CD4-positive, alpha-beta memory T cell (primary cell): ENCODE measurements around the gene UGT1A4. TPM values are rescaled to one million over a fixed set of nuclear protein-coding genes. Genes with fewer than 3 reads are reported as not detected.

Source experiments
- CTCF ChIA-PET: fragments of 350-600 bp; sonication (Branson Sonifier 250); formaldehyde crosslinking; loops from one replicate; lab custom pipeline; 2021; ENCODE audit warnings: inconsistent platforms; ENCODE audit not compliant: partially characterized antibody; lab: Charles Lee
- POLR2A ChIA-PET: fragments of 350-600 bp; sonication (Branson Sonifier 250); formaldehyde crosslinking; loops from one replicate; lab custom pipeline; 2021; ENCODE audit not compliant: partially characterized antibody; lab: Charles Lee
- DNase-seq, 5 donors: peaks; one replicate each; pipeline versions ENCODE4 v3.0.0 to v3.0.0-alpha.2; 2020 to 2022; ENCODE audit warnings: mixed read lengths in 1 of 5
- H3K27ac ChIP-seq: one replicate; pipeline ENCODE4 v1.7.0; 2013; ENCODE audit warnings: low read depth, low read length
- H3K27me3 ChIP-seq: 2 replicates; pipeline ENCODE4 v1.7.0; 2013; ENCODE audit warnings: mild to moderate bottlenecking, low read length, moderate library complexity; ENCODE audit not compliant: insufficient read depth
- H3K36me3 ChIP-seq: 2 replicates; pipeline ENCODE4 v1.7.0; 2013; ENCODE audit warnings: mild to moderate bottlenecking, low read length, moderate library complexity; ENCODE audit not compliant: insufficient read depth
- H3K4me1 ChIP-seq: 2 replicates; pipeline ENCODE4 v1.7.0; 2013; ENCODE audit warnings: mild to moderate bottlenecking, low read length, moderate library complexity; ENCODE audit not compliant: insufficient read depth
- H3K4me3 ChIP-seq, 2 donors: one replicate each; pipeline ENCODE4 v1.7.0; 2013; ENCODE audit warnings: low read length in 2 of 2, mild to moderate bottlenecking in 1 of 2
- H3K9me3 ChIP-seq, 2 donors: one replicate each; pipeline ENCODE4 v1.7.0; 2013; ENCODE audit warnings: low read length in 2 of 2, control low read depth in 1 of 2; ENCODE audit not compliant: control insufficient read depth in 1 of 2
- H3K27ac Mint-ChIP-seq, 7 donors: one replicate each; pipeline ENCODE4 v1.8.0; 2020 to 2021; ENCODE audit warnings: mixed read lengths in 7 of 7, mild to moderate bottlenecking in 6 of 7, inconsistent platforms in 3 of 7, moderate library complexity in 3 of 7
- H3K27me3 Mint-ChIP-seq, 2 donors: one replicate each; pipeline ENCODE4 v1.8.0; 2020 to 2021; ENCODE audit warnings: mixed read lengths in 2 of 2
- H3K36me3 Mint-ChIP-seq, 2 donors: one replicate each; pipeline ENCODE4 v1.8.0; 2020 to 2021; ENCODE audit warnings: mixed read lengths in 2 of 2, inconsistent platforms in 1 of 2, mild to moderate bottlenecking in 1 of 2
- H3K4me1 Mint-ChIP-seq, 4 donors: one replicate each; pipeline ENCODE4 v1.8.0; 2020 to 2021; ENCODE audit warnings: mixed read lengths in 4 of 4, mild to moderate bottlenecking in 1 of 4
- H3K4me3 Mint-ChIP-seq, 8 donors: one replicate each; pipeline ENCODE4 v1.8.0; 2020 to 2021; ENCODE audit warnings: mixed read lengths in 8 of 8, mild to moderate bottlenecking in 7 of 8, moderate library complexity in 6 of 8, inconsistent platforms in 3 of 8
- H3K9me3 Mint-ChIP-seq, 8 donors: one replicate each; pipeline ENCODE4 v1.8.0; 2020 to 2021; ENCODE audit warnings: mixed read lengths in 8 of 8, mild to moderate bottlenecking in 5 of 8, inconsistent platforms in 3 of 8, moderate library complexity in 1 of 8
- intact Hi-C: fragments of 100-400 bp; cut with micrococcal nuclease; formaldehyde crosslinking; loops from one replicate; pipeline ENCODE4 v1.15.1; 2023
- polyA plus RNA-seq, 2 donors: library from polyadenylated mRNA; unstranded; fragments of 300-500 nt; fragmentation: Illumina TruSeq; gene quantifications; one replicate each; pipeline ENCODE4 v1.2.3, GENCODE V29; 2021
- total RNA-seq, 2 experiments: library from RNA; stranded (reverse); gene quantifications; one replicate each; pipeline ENCODE4 v1.2.3, GENCODE V29; 2021

The UGT1A4 gene
- not detected for total RNA-seq
- polyA plus RNA-seq, result not detected

DNA sequence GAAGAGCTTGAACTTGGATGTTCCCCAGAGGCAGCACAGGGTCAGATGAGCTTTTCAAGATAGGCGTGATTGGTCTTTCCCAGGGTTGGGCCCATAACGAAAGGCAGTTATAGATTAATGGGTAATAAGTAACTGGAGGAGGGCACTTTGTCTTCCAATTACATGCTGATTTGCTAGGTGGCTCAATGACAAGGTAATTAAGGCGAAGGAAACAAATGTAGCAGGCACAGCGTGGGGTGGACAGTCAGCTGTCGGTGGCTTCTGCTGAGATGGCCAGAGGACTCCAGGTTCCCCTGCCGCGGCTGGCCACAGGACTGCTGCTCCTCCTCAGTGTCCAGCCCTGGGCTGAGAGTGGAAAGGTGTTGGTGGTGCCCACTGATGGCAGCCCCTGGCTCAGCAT lies at the start of gene UGT1A4:
Gene UGT1A4, plus strand, starts transcription at position 185 of the 400 bp plus-strand sequence. Its CDS starts 85 bp downstream, at position 270.
- H3K27ac ChIP-seq, result no peak within 1 kb of the TSS
- H3K27me3 ChIP-seq, result no peaks in the 10 kb centered on the region
- H3K9me3 Mint-ChIP-seq, result peaks cover 0 to under 1% (median 0%) of the 10 kb centered on the region in 8 donors
- H3K36me3 Mint-ChIP-seq, result no peaks in the 10 kb centered on the region
- H3K4me3 Mint-ChIP-seq, result no peak within 1 kb of the TSS
- no peak for DNase-seq
- intact Hi-C loops, result no loop called here
- no peaks in the 10 kb centered on the region for H3K36me3 ChIP-seq
- H3K4me3 ChIP-seq, result no peak within 1 kb of the TSS
- H3K27me3 Mint-ChIP-seq, result peaks cover 18 to 28% of the 10 kb centered on the region in 2 donors
- no peak within 1 kb of the TSS for H3K27ac Mint-ChIP-seq
- no peaks in the 10 kb centered on the region for H3K4me1 Mint-ChIP-seq
- no peaks in the 10 kb centered on the region for H3K4me1 ChIP-seq
- CTCF ChIA-PET, result no interaction called here
- no peaks in the 10 kb centered on the region for H3K9me3 ChIP-seq
- POLR2A ChIA-PET, result no interaction called here

DNA sequence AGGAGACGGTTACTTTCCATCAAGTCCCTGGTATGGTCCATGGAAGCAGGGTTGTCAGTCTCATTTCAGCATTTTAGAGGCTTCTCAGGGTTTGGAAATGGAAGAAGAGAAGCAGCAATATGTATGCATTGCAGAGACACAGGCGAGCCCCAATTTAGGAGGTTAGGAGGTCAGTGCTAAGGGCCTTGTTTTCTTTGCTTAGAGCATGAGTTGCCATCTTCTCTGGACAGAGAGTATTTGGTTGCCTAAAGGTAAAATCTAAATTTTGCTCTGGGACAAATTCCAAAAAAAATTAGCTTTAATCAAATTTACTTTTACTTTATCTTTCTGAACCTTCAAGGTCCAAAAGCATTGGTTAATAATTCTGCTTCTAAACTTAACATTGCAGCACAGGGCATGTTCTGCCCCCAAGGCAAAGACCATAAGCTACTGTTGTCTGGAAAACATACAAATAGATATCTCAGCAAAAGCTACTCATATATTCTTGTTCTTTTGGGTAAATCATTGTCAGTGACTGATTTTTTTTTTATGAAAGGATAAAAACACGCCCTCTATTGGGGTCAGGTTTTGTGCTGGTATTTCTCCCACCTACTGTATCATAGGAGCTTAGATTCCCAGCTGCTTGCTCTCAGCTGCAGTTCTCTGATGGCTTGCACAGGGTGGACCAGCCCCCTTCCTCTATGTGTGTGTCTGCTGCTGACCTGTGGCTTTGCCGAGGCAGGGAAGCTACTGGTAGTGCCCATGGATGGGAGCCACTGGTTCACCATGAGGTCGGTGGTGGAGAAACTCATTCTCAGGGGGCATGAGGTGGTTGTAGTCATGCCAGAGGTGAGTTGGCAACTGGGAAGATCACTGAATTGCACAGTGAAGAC lies 47.0 kb upstream of the UGT1A4 start, which contains the start of gene UGT1A9:
Gene UGT1A9, plus strand, starts transcription at position 609 of the 872 bp plus-strand sequence. Its CDS starts 37 bp downstream, at position 646.
- H3K36me3 ChIP-seq, result no peaks in the 10 kb centered on the region
- peaks cover 6% of the 10 kb centered on the region for H3K27me3 ChIP-seq
- H3K4me1 ChIP-seq, result no peaks in the 10 kb centered on the region
- no peak within 1 kb of the TSS for H3K27ac ChIP-seq
- no peaks in the 10 kb centered on the region for H3K9me3 ChIP-seq
- H3K4me3 Mint-ChIP-seq, result no peak within 1 kb of the TSS
- H3K36me3 Mint-ChIP-seq, result no peaks in the 10 kb centered on the region
- peaks cover 0 to 10% (median 3%) of the 10 kb centered on the region in 8 donors for H3K9me3 Mint-ChIP-seq
- no peak within 1 kb of the TSS for H3K4me3 ChIP-seq
- ChIA-PET POLR2A (no interaction called here), CTCF (no interaction called here)
- H3K27ac Mint-ChIP-seq, result no peak within 1 kb of the TSS
- DNase-seq, result no peak
- H3K27me3 Mint-ChIP-seq, result peaks cover 12 to 23% of the 10 kb centered on the region in 2 donors
- H3K4me1 Mint-ChIP-seq, result no peaks in the 10 kb centered on the region
- intact Hi-C loops, result no loop called here

DNA sequence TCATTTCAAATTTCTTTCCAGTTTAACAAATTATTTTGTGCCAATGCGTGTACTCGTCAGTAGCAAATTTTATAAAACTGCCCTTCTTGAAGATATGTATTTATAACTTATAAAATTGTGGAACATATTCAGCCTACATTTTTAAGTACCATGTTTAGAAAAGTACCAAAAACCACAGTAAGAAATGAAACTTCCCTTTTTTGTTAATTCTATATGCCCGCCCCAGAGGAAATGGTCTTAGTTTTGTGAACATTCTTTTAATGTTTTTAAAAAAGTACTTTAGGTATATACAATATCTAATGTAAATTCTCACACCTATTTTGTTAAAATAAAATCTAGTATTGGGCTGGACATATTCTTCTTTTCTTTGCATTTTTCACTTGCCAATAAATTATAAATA lies 45.6 kb upstream of the UGT1A4 start:
- no peak overlapping the region for H3K27ac Mint-ChIP-seq
- ChIA-PET POLR2A (no interaction called here), CTCF (no interaction called here)
- no peaks in the 10 kb centered on the region for H3K4me1 ChIP-seq
- H3K36me3 Mint-ChIP-seq, result no peaks in the 10 kb centered on the region
- H3K36me3 ChIP-seq, result no peaks in the 10 kb centered on the region
- intact Hi-C loops, result no loop called here
- no peaks in the 10 kb centered on the region for H3K4me1 Mint-ChIP-seq
- peaks cover 6% of the 10 kb centered on the region for H3K27me3 ChIP-seq
- peaks cover 0 to 10% (median 2%) of the 10 kb centered on the region in 8 donors for H3K9me3 Mint-ChIP-seq
- H3K27me3 Mint-ChIP-seq, result peaks cover 16 to 28% of the 10 kb centered on the region in 2 donors
- no peak for DNase-seq
- no peak overlapping the region for H3K4me3 Mint-ChIP-seq
- no peak overlapping the region for H3K27ac ChIP-seq
- H3K9me3 ChIP-seq, result no peaks in the 10 kb centered on the region
- H3K4me3 ChIP-seq, result no peak overlapping the region

DNA sequence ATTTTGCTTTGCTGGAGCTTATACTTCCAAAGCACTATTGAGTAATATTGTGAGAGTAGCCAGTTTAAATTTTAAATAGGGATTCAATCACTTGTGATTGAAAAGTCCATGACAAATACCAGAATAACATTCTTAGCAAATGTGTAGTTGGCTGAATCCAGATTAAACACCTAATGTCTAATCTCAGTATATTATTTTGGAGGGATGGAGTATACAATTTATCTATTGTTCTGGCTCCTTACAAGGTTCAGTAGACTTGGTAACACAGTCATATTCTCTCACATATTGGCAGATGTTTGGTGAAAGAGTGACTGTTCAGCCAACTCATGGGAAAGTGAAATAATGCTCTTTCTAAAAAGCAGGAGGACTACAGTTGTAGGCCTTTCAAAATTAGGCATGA lies 44.6 kb upstream of the UGT1A4 start:
- peaks cover 13 to 25% of the 10 kb centered on the region in 2 donors for H3K27me3 Mint-ChIP-seq
- DNase-seq, result no peak
- H3K27ac Mint-ChIP-seq, result no peak overlapping the region
- Histone ChIP-seq H3K27me3 (peaks cover 6% of the 10 kb centered on the region), H3K4me3 (no peak overlapping the region), H3K36me3 (no peaks in the 10 kb centered on the region), H3K4me1 (no peaks in the 10 kb centered on the region), H3K9me3 (no peaks in the 10 kb centered on the region), H3K27ac (no peak overlapping the region)
- H3K4me1 Mint-ChIP-seq, result no peaks in the 10 kb centered on the region
- no peak overlapping the region for H3K4me3 Mint-ChIP-seq
- ChIA-PET CTCF (no interaction called here), POLR2A (no interaction called here)
- intact Hi-C loops, result no loop called here
- peaks cover 0 to under 1% (median 0%) of the 10 kb centered on the region in 8 donors for H3K9me3 Mint-ChIP-seq
- H3K36me3 Mint-ChIP-seq, result no peaks in the 10 kb centered on the region

DNA sequence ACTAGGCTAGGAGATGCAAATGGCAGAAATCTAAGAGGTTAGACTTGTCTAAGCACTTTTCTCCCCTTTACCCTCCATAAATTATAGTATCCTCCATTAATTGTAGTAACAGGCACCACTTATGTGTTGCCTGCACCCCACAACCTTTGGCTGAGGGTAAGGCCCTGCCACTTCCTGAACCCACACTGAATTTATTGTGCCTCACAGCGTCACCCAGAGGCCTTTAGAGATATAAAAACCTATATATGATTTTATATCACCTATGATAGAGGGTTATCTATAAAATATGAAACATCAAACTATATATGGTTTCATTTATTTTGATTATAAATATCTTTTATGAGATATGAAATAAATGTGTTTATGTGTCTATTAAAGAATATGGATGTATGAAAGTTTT lies 44.2 kb upstream of the UGT1A4 start:
- intact Hi-C loops, result no loop called here
- H3K4me1 Mint-ChIP-seq, result no peaks in the 10 kb centered on the region
- Histone ChIP-seq H3K4me3 (no peak overlapping the region), H3K9me3 (no peaks in the 10 kb centered on the region), H3K36me3 (no peaks in the 10 kb centered on the region), H3K4me1 (no peaks in the 10 kb centered on the region), H3K27ac (no peak overlapping the region), H3K27me3 (peaks cover 6% of the 10 kb centered on the region)
- no peak overlapping the region for H3K27ac Mint-ChIP-seq
- no peaks in the 10 kb centered on the region for H3K36me3 Mint-ChIP-seq
- H3K4me3 Mint-ChIP-seq, result no peak overlapping the region
- no peak for DNase-seq
- CTCF ChIA-PET, result no interaction called here
- peaks cover 14 to 27% of the 10 kb centered on the region in 2 donors for H3K27me3 Mint-ChIP-seq
- no peaks in the 10 kb centered on the region for H3K9me3 Mint-ChIP-seq
- POLR2A ChIA-PET, result no interaction called here

DNA sequence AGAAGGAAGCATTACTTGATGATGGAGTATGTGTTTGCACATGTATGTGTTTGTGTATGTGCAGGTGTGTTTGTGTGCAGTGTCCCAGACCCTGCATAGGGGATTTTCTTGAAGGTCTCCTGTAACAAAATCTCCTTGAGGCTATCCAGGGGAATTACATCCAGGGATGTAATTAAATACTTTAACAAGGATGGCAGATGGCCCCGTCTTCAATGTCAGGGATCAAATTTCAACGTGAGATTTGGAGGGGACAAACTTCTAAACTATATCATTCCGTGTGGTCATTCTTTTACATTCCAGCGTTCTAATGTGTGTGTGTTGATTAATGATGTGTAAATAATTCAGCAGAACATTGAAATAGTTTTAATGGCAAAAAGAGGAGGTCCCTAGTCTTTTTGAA lies 43.5 kb upstream of the UGT1A4 start:
- intact Hi-C loops, result no loop called here
- Mint-ChIP-seq H3K27ac (no peak overlapping the region), H3K4me1 (no peaks in the 10 kb centered on the region), H3K27me3 (peaks cover 20 to 28% of the 10 kb centered on the region in 2 donors), H3K9me3 (no peaks in the 10 kb centered on the region), H3K36me3 (no peaks in the 10 kb centered on the region), H3K4me3 (no peak overlapping the region)
- H3K27ac ChIP-seq, result no peak overlapping the region
- no peaks in the 10 kb centered on the region for H3K4me1 ChIP-seq
- peaks cover 6% of the 10 kb centered on the region for H3K27me3 ChIP-seq
- DNase-seq, result no peak
- no peak overlapping the region for H3K4me3 ChIP-seq
- ChIA-PET POLR2A (no interaction called here), CTCF (no interaction called here)
- no peaks in the 10 kb centered on the region for H3K36me3 ChIP-seq
- H3K9me3 ChIP-seq, result no peaks in the 10 kb centered on the region

DNA sequence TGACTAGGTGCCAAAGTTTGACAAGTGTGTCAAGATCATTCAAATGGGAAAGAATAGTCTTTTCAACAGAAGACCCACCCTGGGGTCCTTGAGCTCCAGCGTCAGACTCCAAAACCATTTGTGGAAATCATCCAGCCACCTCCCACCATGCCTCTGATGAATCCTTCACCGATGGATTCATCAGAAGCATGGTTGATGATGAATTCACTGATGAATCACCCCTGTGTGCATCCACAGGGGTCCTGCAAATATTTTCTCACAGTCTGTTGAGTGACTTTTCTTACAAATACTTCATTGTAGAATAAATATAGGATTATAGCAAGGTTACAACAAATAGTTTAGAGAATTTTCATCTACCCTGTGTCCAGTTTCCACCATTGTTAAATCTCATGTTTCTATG lies 42.5 kb upstream of the UGT1A4 start:
- no peaks in the 10 kb centered on the region for H3K4me1 Mint-ChIP-seq
- ChIA-PET POLR2A (no interaction called here), CTCF (no interaction called here)
- no peaks in the 10 kb centered on the region for H3K9me3 ChIP-seq
- H3K36me3 Mint-ChIP-seq, result no peaks in the 10 kb centered on the region
- intact Hi-C loops, result no loop called here
- no peak overlapping the region for H3K4me3 Mint-ChIP-seq
- no peak overlapping the region for H3K27ac Mint-ChIP-seq
- no peaks in the 10 kb centered on the region for H3K27me3 ChIP-seq
- no peaks in the 10 kb centered on the region for H3K9me3 Mint-ChIP-seq
- no peak overlapping the region for H3K27ac ChIP-seq
- no peaks in the 10 kb centered on the region for H3K4me1 ChIP-seq
- H3K36me3 ChIP-seq, result no peaks in the 10 kb centered on the region
- DNase-seq, result no peak
- no peak overlapping the region for H3K4me3 ChIP-seq
- peaks cover 20 to 21% of the 10 kb centered on the region in 2 donors for H3K27me3 Mint-ChIP-seq
